IPS DF 4.7 (cell line): ENCODE measurements around the gene WNT5B.
"Not testable (repeated sequence)": the region's sequence is repeated elsewhere in the genome, so short reads cannot be mapped to it uniquely, and the experiment has no call there.

Experiments used
- DNase-seq: peaks from one replicate; pipeline ENCODE4 v3.0.0-alpha.2; 2013; ENCODE audit warnings: low spot score; ENCODE audit errors: extremely low read depth

The WNT5B gene

GRCh38 chr12:1690578-1691122 lies 61.6 kb downstream of the WNT5B start, which contains the start of gene ADIPOR2:
TSS of gene ADIPOR2 (plus strand) at chr12:1691070. CDS start at chr12:1754344, 63,274 bp downstream.
- peak; percentile 91 for DNase-seq

- DNase-seq: no peak
Measured at GRCh38 chr12:1691123-1692007, 62.3 kb downstream of the WNT5B start.

- DNase-seq: no peak
Measured at GRCh38 chr12:1692226-1692625, 63.2 kb downstream of the WNT5B start.

- no peak for DNase-seq
Measured at GRCh38 chr12:1692895-1693610, 64.0 kb downstream of the WNT5B start.

- not testable (repeated sequence) for DNase-seq
Measured at GRCh38 chr12:1695097-1695496, 66.1 kb downstream of the WNT5B start.

- no peak for DNase-seq
Measured at GRCh38 chr12:1695886-1696670, 67.0 kb downstream of the WNT5B start.

- DNase-seq: no peak
Measured at GRCh38 chr12:1696800-1697199, 67.8 kb downstream of the WNT5B start.
